Measurements from ENCODE around the gene EVI5L.

EVI5L gene

GRCh38 chr19:7818806-7819205, 11.2 kb upstream of the EVI5L start:
- no peak for DNase-seq

GRCh38 chr19:7819337-7819736, 10.7 kb upstream of the EVI5L start:
- DNase-seq, result no peak

- no peak for DNase-seq
These were observed 9.4 kb upstream of the EVI5L start for GRCh38 chr19:7820588-7820987.

GRCh38 chr19:7822910-7823515, 7.0 kb upstream of the EVI5L start:
- no peak for DNase-seq

- DNase-seq, result no peak
These were observed 6.2 kb upstream of the EVI5L start for GRCh38 chr19:7823686-7824301.

- no peak for DNase-seq
These were observed 875 bp upstream of the EVI5L start for GRCh38 chr19:7829166-7829520.

GRCh38 chr19:7830272-7830771, 304 bp downstream of the EVI5L start:
- no peak for DNase-seq

GRCh38 chr19:7830823-7831222, 805 bp downstream of the EVI5L start:
- DNase-seq, result no peak

- no peak for DNase-seq
These were observed 1.4 kb downstream of the EVI5L start for GRCh38 chr19:7831452-7831851.

GRCh38 chr19:7832009-7832408, 2.0 kb downstream of the EVI5L start:
- DNase-seq, result no peak

GRCh38 chr19:7832781-7833180, 2.8 kb downstream of the EVI5L start:
- DNase-seq, result no peak

GRCh38 chr19:7833225-7834099, 3.4 kb downstream of the EVI5L start:
- no peak for DNase-seq

GRCh38 chr19:7839476-7839875, 9.5 kb downstream of the EVI5L start:
- DNase-seq, result no peak

- no peak for DNase-seq
These were observed 10.6 kb downstream of the EVI5L start for GRCh38 chr19:7840629-7841028.

GRCh38 chr19:7841751-7842660, 12.0 kb downstream of the EVI5L start:
- no peak for DNase-seq

GRCh38 chr19:7842661-7843294, 12.8 kb downstream of the EVI5L start:
- DNase-seq, result no peak

GRCh38 chr19:7843521-7843920, 13.5 kb downstream of the EVI5L start:
- no peak for DNase-seq

- DNase-seq, result no peak
These were observed 14.4 kb downstream of the EVI5L start for GRCh38 chr19:7844405-7844804.

- no peak for DNase-seq
These were observed 14.9 kb downstream of the EVI5L start for GRCh38 chr19:7844951-7845350.

GRCh38 chr19:7845390-7846154, 15.6 kb downstream of the EVI5L start:
- no peak for DNase-seq

GRCh38 chr19:7846155-7846646, 16.2 kb downstream of the EVI5L start:
- DNase-seq, result no peak

Data from stimulated activated CD8-positive, alpha-beta memory T cell treated with anti-CD3 and anti-CD28 coated beads, Interleukin-4, amount 100 ng/mL, for 48 hours (primary cell).